B cell (primary cell): Measurements from ENCODE around the gene NOC2L. TPM values are rescaled to one million over a fixed set of nuclear protein-coding genes. Genes with fewer than 3 reads are reported as not detected.

Source experiments
- ATAC-seq: fragments of 200-7000 bp; cut with Tn5 transposase; one replicate; pipeline ENCODE4 v1.10.0; 2021; ENCODE audit warnings: low read depth, mild to moderate bottlenecking, moderate number of reproducible peaks, moderate library complexity
- CTCF ChIA-PET: fragments of 350-600 bp; sonication (Branson Sonifier 250); formaldehyde crosslinking; loops from one replicate; lab custom pipeline; 2021; ENCODE audit warnings: antibody characterized with exemption, inconsistent platforms; lab: Charles Lee
- POLR2A ChIA-PET: fragments of 350-600 bp; sonication (Branson Sonifier 250); formaldehyde crosslinking; loops from one replicate; lab custom pipeline; 2021; ENCODE audit warnings: antibody characterized with exemption; lab: Charles Lee
- DNase-seq: peaks from one replicate; pipeline ENCODE4 v3.0.0; 2013
- H2AFZ ChIP-seq: 2 replicates; pipeline ENCODE4 v1.6.1; 2012; ENCODE audit warnings: mild to moderate bottlenecking, low read depth, low read length; ENCODE audit not compliant: insufficient read depth, poor library complexity, severe bottlenecking
- H3K27ac ChIP-seq, 2 donors: 1 replicate in 1 of 2; 2 replicates in 1 of 2; pipeline ENCODE4 v1.5.1; 2012 to 2013; ENCODE audit warnings: low read length in 2 of 2, mild to moderate bottlenecking in 2 of 2, moderate library complexity in 1 of 2
- H3K27me3 ChIP-seq, 4 experiments: fragments of 200-600 bp in 1 of 4; sonication (generic) in 1 of 4; replicated peaks in 1 of 4; 1 replicate in 2 of 4; 2 replicates in 2 of 4; pipeline versions ENCODE4 v1.6.1 to v1.7.0; 2013 to 2016; ENCODE audit warnings: low read length in 3 of 4, mild to moderate bottlenecking in 2 of 4, mixed read lengths in 1 of 4, moderate library complexity in 1 of 4; ENCODE audit not compliant: insufficient read depth in 4 of 4, control insufficient read depth in 3 of 4; ENCODE audit errors: control extremely low read depth in 1 of 4
- H3K36me3 ChIP-seq, 2 experiments: replicated peaks in 1 of 2; 1 replicate in 1 of 2; 2 replicates in 1 of 2; pipeline versions ENCODE4 v1.6.1 to v1.7.1; 2013; ENCODE audit warnings: low read length in 1 of 2; ENCODE audit not compliant: insufficient read depth in 2 of 2, control insufficient read depth in 1 of 2; ENCODE audit errors: control extremely low read depth in 1 of 2, extremely low read depth in 1 of 2
- H3K4me1 ChIP-seq, 2 donors: fragments of 200-600 bp in 1 of 2; sonication (generic) in 1 of 2; 1 replicate in 1 of 2; 2 replicates in 1 of 2; pipeline versions ENCODE4 v1.5.1 to v1.6.1; 2013 to 2017; ENCODE audit warnings: low read length in 2 of 2; ENCODE audit not compliant: control insufficient read depth in 2 of 2, insufficient read depth in 2 of 2
- H3K4me2 ChIP-seq: replicated peaks from 2 replicates; pipeline ENCODE3; 2012; ENCODE audit warnings: mild to moderate bottlenecking, low read depth, low read length; ENCODE audit not compliant: poor library complexity, severe bottlenecking
- H3K4me3 ChIP-seq, 5 experiments: fragments of 200-600 bp in 1 of 5; sonication (generic) in 1 of 5; 1 replicate in 3 of 5; 2 replicates in 2 of 5; pipeline versions ENCODE4 v1.5.1 to v1.7.0; 2011 to 2016; ENCODE audit warnings: low read length in 4 of 5, mild to moderate bottlenecking in 4 of 5, low read depth in 2 of 5, control low read depth in 1 of 5, moderate library complexity in 1 of 5; ENCODE audit not compliant: insufficient read depth in 1 of 5; ENCODE audit errors: control extremely low read depth in 1 of 5, extremely low read depth in 1 of 5
- H3K79me2 ChIP-seq: fragments of 200-600 bp; sonication (generic); one replicate; pipeline ENCODE4 v1.6.0; 2016; ENCODE audit warnings: low read length; ENCODE audit not compliant: control insufficient read depth, insufficient read depth
- H3K9ac ChIP-seq: fragments of 200-600 bp; sonication (generic); 2 replicates; pipeline ENCODE4 v1.6.1; 2017; ENCODE audit warnings: mild to moderate bottlenecking, low read length, moderate library complexity
- H3K9me3 ChIP-seq, 3 donors: one replicate each; pipeline versions ENCODE4 v1.6.1 to v1.7.1; 2013; ENCODE audit warnings: low read length in 2 of 3; ENCODE audit not compliant: control insufficient read depth in 2 of 3, insufficient read depth in 1 of 3; ENCODE audit errors: control extremely low read depth in 1 of 3
- H4K20me1 ChIP-seq: 2 replicates; pipeline ENCODE4 v1.6.0; 2012; ENCODE audit warnings: mild to moderate bottlenecking, low read length; ENCODE audit not compliant: insufficient read depth, control insufficient read depth, poor library complexity, severe bottlenecking
- H3K27ac Mint-ChIP-seq: one replicate; pipeline ENCODE4 v1.8.0; 2021; ENCODE audit warnings: mixed read lengths
- H3K27me3 Mint-ChIP-seq: one replicate; pipeline ENCODE4 v1.8.0; 2021; ENCODE audit warnings: mixed read lengths
- H3K4me1 Mint-ChIP-seq: one replicate; pipeline ENCODE4 v1.8.0; 2021; ENCODE audit warnings: mixed read lengths
- H3K4me3 Mint-ChIP-seq: one replicate; pipeline ENCODE4 v1.8.0; 2021; ENCODE audit warnings: mixed read lengths
- H3K9me3 Mint-ChIP-seq: one replicate; pipeline ENCODE4 v1.8.0; 2022; ENCODE audit warnings: mixed read lengths; ENCODE audit not compliant: insufficient read depth
- EZH2 ChIP-seq: IDR thresholded peaks from 2 replicates; pipeline ENCODE4 v1.6.1; 2012; ENCODE audit warnings: borderline replicate concordance, low read depth, mild to moderate bottlenecking, moderate library complexity, low read length; ENCODE audit not compliant: insufficient read depth, poor library complexity, severe bottlenecking
- WGBS: methylation state at CpG from one replicate; pipeline ENCODE4 v1.1.5; 2013; ENCODE audit warnings: missing lambda C conversion rate; ENCODE audit not compliant: insufficient coverage; 5-methylcytosine and 5-hydroxymethylcytosine counted together
- intact Hi-C: fragments of 100-400 bp; cut with micrococcal nuclease; formaldehyde crosslinking; loops from one replicate; pipeline ENCODE4 v1.10.0; 2022
- polyA plus RNA-seq: library from polyadenylated mRNA; depleted of rRNA; stranded (reverse); fragments of >200 nt; gene quantifications from 2 replicates; pipeline ENCODE4 v1.2.3, GENCODE V29; 2012
- total RNA-seq, 2 donors: library from RNA; stranded (reverse); fragments of 120-200 nt in 1 of 2; gene quantifications; 1 replicate in 1 of 2; 2 replicates in 1 of 2; pipeline versions ENCODE4 v1.2.3 to v1.2.4, GENCODE V29; 2013 to 2022
- TF ChIP-seq, protein P1 (sequence below): fragments of 200-600 bp; IDR thresholded peaks from one replicate; pipeline ENCODE4 v1.8.0; 2022; ENCODE audit warnings: antibody characterized with exemption, mild to moderate bottlenecking

Gene NOC2L
- total and polyA plus RNA-seq, 2 donors (not counting 1 experiment from before 2014, with no cell fraction given), result 48.0 to 64.1 TPM

- TF ChIP-seq EZH2, result no peak
- TF ChIP-seq, protein P1, sequence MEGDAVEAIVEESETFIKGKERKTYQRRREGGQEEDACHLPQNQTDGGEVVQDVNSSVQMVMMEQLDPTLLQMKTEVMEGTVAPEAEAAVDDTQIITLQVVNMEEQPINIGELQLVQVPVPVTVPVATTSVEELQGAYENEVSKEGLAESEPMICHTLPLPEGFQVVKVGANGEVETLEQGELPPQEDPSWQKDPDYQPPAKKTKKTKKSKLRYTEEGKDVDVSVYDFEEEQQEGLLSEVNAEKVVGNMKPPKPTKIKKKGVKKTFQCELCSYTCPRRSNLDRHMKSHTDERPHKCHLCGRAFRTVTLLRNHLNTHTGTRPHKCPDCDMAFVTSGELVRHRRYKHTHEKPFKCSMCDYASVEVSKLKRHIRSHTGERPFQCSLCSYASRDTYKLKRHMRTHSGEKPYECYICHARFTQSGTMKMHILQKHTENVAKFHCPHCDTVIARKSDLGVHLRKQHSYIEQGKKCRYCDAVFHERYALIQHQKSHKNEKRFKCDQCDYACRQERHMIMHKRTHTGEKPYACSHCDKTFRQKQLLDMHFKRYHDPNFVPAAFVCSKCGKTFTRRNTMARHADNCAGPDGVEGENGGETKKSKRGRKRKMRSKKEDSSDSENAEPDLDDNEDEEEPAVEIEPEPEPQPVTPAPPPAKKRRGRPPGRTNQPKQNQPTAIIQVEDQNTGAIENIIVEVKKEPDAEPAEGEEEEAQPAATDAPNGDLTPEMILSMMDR, result no peak
- CTCF ChIA-PET, result no interaction called here
- no peaks in the 10 kb centered on the region for H3K9me3 Mint-ChIP-seq
- H3K27me3 ChIP-seq, result peaks cover 0 to 58% (median 8%) of the 10 kb centered on the region in 4 experiments
- no peaks in the 10 kb centered on the region for H3K79me2 ChIP-seq
- H3K4me3 ChIP-seq, result no peak overlapping the region
- H3K4me1 Mint-ChIP-seq, result no peaks in the 10 kb centered on the region
- peaks cover 3 to 8% of the 10 kb centered on the region in 2 donors for H3K4me1 ChIP-seq
- 85% methylated on average over 25 of the region's 25 CpGs for WGBS
- no peak overlapping the region for H3K4me3 Mint-ChIP-seq
- DNase-seq (no peak), ATAC-seq (no peak)
- intact Hi-C loops, result no loop called here
- no peaks in the 10 kb centered on the region for H4K20me1 ChIP-seq
- H3K9me3 ChIP-seq, result peaks cover 0 to 4% (median 0%) of the 10 kb centered on the region in 3 donors
- no peak overlapping the region for H3K27ac ChIP-seq
- H2AFZ ChIP-seq, result no peak overlapping the region
- H3K27ac Mint-ChIP-seq, result no peak overlapping the region
- H3K36me3 ChIP-seq, result no peaks in the 10 kb centered on the region
- no peak overlapping the region for H3K4me2 ChIP-seq
- POLR2A ChIA-PET, result no interaction called here
- peaks cover 17% of the 10 kb centered on the region for H3K27me3 Mint-ChIP-seq
- no peak overlapping the region for H3K9ac ChIP-seq
These were observed 26.1 kb downstream of the NOC2L start for GRCh38 chr1:932776-933602.

DNA sequence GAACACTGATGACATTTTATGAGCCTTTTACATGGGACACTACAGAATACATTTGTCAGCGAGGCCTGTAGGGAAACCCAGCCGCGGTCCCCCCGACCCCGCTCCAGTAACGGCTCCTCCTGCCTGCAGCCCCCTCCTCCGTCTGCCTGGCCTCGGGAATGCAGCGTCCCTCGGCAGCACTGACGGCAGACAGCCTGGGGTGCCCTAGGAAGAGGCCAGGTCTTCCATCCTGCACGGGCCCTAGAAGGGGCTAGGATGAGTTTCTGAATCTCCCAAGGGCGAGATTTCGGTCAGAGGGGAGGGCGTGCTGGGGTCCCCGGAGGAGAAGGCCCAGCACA lies 26.9 kb downstream of the NOC2L start:
- Mint-ChIP-seq H3K4me1 (no peaks in the 10 kb centered on the region), H3K27me3 (peaks cover 19% of the 10 kb centered on the region), H3K27ac (no peak overlapping the region), H3K4me3 (no peak overlapping the region), H3K9me3 (no peaks in the 10 kb centered on the region)
- H3K9ac ChIP-seq, result no peak overlapping the region
- no peak overlapping the region for H3K27ac ChIP-seq
- H2AFZ ChIP-seq, result no peak overlapping the region
- H3K27me3 ChIP-seq, result peaks cover 0 to 62% (median 8%) of the 10 kb centered on the region in 4 experiments
- TF ChIP-seq EZH2, result no peak
- TF ChIP-seq, protein P1, result no peak
- peaks cover 0 to 4% (median 0%) of the 10 kb centered on the region in 3 donors for H3K9me3 ChIP-seq
- DNase-seq (no peak), ATAC-seq (no peak)
- no peak overlapping the region for H3K4me3 ChIP-seq
- POLR2A ChIA-PET, result no interaction called here
- peaks cover 3 to 8% of the 10 kb centered on the region in 2 donors for H3K4me1 ChIP-seq
- 85% methylated on average over 16 of the region's 16 CpGs for WGBS
- intact Hi-C loops, result no loop called here
- H3K36me3 ChIP-seq, result no peaks in the 10 kb centered on the region
- H3K4me2 ChIP-seq, result no peak overlapping the region
- CTCF ChIA-PET, result no interaction called here
- H3K79me2 ChIP-seq, result no peaks in the 10 kb centered on the region
- H4K20me1 ChIP-seq, result no peaks in the 10 kb centered on the region
